ENCODE measurements around the gene GPRIN3.

Gene GPRIN3

GRCh38 chr4:89243733-89244252, 63.8 kb downstream of the GPRIN3 start:
- H3K36me3 ChIP-seq (ENCODE audit: control insufficient read depth in 2 of 2, insufficient read depth in 1 of 2, low read length in 2 of 2) = peaks cover 0 to 2% of the 10 kb centered on the region in 2 experiments; a peak in 1 of 3 replicates
- H3K9me3 ChIP-seq (ENCODE audit: control insufficient read depth, insufficient read depth, low read depth, low read length) = no peaks in the 10 kb centered on the region
- H3K4me3 ChIP-seq (ENCODE audit: low read depth, low read length) = no peak overlapping the region
- TF ChIP-seq ZNF354C (tag by site-specific recombination; IDR thresholded peaks at IDR 0.05; ENCODE audit: borderline replicate concordance, low read depth) (no peak), ZNF184 (tag by site-specific recombination; IDR thresholded peaks at IDR 0.05) (no peak), AEBP2 (tag by site-specific recombination; IDR thresholded peaks at IDR 0.05; ENCODE audit: borderline replicate concordance) (no peak), ZBTB11 (tag by site-specific recombination; conservative IDR thresholded peaks at IDR 0.05; ENCODE audit: low read depth) (no peak), ZNF280D (tag by site-specific recombination; IDR thresholded peaks at IDR 0.05) (no peak)
- ChIA-PET POLR2A (no interaction called here), CTCF (no interaction called here)
- no peak overlapping the region for H3K27ac ChIP-seq (ENCODE audit: extremely low read depth, low read depth, low read length)
- no peaks in the 10 kb centered on the region for H3K4me1 ChIP-seq (ENCODE audit: control insufficient read depth, insufficient read depth, low read length)

GRCh38 chr4:89242864-89243732, 64.5 kb downstream of the GPRIN3 start:
- H3K27ac ChIP-seq (ENCODE audit: extremely low read depth, low read depth, low read length) = no peak overlapping the region
- ChIA-PET CTCF (interaction anchor here (0.8 kb wide), 1 partner anchor 165 kb away, joined by 3 read pairs; no protein-coding TSS in a partner anchor), POLR2A (no interaction called here)
- TF ChIP-seq EGR2 (tag by site-specific recombination; IDR thresholded peaks at IDR 0.05; ENCODE audit: low read depth) (no peak), ZNF571 (tag by site-specific recombination; IDR thresholded peaks at IDR 0.05) (no peak), ZBTB49 (tag by site-specific recombination; IDR thresholded peaks at IDR 0.05; ENCODE audit: low read depth) (no peak), ZNF37A (tag by site-specific recombination; IDR thresholded peaks at IDR 0.05) (no peak), INSM2 (tag by site-specific recombination; IDR thresholded peaks at IDR 0.05) (no peak), ZNF174 (tag by site-specific recombination; IDR thresholded peaks at IDR 0.05) (no peak), ZNF518A (tag by site-specific recombination; conservative IDR thresholded peaks at IDR 0.05; ENCODE audit: low read depth) (no peak), ZNF776 (tag by site-specific recombination; IDR thresholded peaks at IDR 0.05; ENCODE audit: borderline replicate concordance) (no peak), ZNF416 (tag by site-specific recombination; IDR thresholded peaks at IDR 0.05) (no peak)

More at GRCh38 chr4:89242864-89243732, 64.5 kb downstream of the GPRIN3 start:
- Histone ChIP-seq H3K4me1 (ENCODE audit: control insufficient read depth, insufficient read depth, low read length) (no peaks in the 10 kb centered on the region), H3K9me3 (ENCODE audit: control insufficient read depth, insufficient read depth, low read depth, low read length) (no peaks in the 10 kb centered on the region), H3K4me3 (ENCODE audit: low read depth, low read length) (no peak overlapping the region), H3K36me3 (ENCODE audit: control insufficient read depth in 2 of 2, insufficient read depth in 1 of 2, low read length in 2 of 2) (no peaks in the 10 kb centered on the region)

Data from HEK293 (cell line).